GM10266 (cell line): Measurements from ENCODE around the gene FAM168A.

Source experiments
- DNase-seq: peaks from one replicate; pipeline ENCODE4 v3.0.0; 2012; ENCODE audit errors: extremely low spot score
- TF ChIP-seq, protein P1 (sequence below): IDR thresholded peaks from 2 replicates; pipeline ENCODE4 v1.5.1; 2012; ENCODE audit warnings: mild to moderate bottlenecking, low read depth; ENCODE audit not compliant: control insufficient read depth, insufficient read depth; ENCODE audit errors: missing control alignments

The FAM168A gene

GRCh38 chr11:73379189-73379880 is 218.6 kb downstream of the FAM168A start:
- TF ChIP-seq, protein P1, sequence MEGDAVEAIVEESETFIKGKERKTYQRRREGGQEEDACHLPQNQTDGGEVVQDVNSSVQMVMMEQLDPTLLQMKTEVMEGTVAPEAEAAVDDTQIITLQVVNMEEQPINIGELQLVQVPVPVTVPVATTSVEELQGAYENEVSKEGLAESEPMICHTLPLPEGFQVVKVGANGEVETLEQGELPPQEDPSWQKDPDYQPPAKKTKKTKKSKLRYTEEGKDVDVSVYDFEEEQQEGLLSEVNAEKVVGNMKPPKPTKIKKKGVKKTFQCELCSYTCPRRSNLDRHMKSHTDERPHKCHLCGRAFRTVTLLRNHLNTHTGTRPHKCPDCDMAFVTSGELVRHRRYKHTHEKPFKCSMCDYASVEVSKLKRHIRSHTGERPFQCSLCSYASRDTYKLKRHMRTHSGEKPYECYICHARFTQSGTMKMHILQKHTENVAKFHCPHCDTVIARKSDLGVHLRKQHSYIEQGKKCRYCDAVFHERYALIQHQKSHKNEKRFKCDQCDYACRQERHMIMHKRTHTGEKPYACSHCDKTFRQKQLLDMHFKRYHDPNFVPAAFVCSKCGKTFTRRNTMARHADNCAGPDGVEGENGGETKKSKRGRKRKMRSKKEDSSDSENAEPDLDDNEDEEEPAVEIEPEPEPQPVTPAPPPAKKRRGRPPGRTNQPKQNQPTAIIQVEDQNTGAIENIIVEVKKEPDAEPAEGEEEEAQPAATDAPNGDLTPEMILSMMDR = no peak
- no peak for DNase-seq

GRCh38 chr11:73376803-73377629 is 220.9 kb downstream of the FAM168A start:
- TF ChIP-seq, protein P1 = no peak
- DNase-seq = peak; percentile 87

DNA sequence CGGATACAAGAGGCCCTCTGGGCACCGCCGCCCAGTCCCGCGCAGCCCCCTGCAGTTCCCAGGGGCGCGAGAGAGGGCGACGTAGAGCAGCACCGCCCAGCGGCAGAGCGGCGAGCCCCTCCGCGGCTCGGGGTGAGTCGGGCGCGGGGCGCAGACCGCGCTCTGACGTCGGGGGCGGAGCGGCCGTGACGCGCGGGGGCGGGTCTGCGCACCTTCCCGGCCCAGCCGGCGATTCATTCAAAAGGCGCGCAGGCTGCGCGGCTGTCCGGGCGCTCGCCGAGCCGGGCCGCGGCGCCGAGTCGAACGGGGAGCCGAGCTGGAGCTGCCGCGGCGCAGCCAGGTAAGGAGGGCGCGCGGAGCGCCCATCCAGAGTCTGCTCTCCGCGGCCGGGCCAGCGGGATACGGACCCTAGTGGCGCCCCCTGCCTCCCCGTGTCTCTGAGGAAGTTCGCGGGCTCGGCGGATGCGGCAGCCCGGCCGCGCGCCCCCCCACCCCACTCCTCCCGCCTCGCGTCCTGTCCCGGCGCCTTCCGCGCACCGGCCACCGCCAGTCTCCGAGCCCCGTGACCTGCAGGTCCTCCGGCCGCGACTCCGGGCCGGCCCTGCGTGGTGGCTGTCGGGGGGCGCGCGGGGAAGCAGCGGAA is 221.6 kb downstream of the FAM168A start, which contains the start of gene RELT:
Gene RELT (plus strand): TSS at position 240 of the 643 bp plus-strand sequence. CDS start 12,738 bp downstream, outside the sequence.
- DNase-seq = peak; percentile 99
- TF ChIP-seq, protein P1 = peak; percentile 97

GRCh38 chr11:73375830-73376159 is 222.1 kb downstream of the FAM168A start:
- DNase-seq = no peak
- TF ChIP-seq, protein P1 = no peak

DNA sequence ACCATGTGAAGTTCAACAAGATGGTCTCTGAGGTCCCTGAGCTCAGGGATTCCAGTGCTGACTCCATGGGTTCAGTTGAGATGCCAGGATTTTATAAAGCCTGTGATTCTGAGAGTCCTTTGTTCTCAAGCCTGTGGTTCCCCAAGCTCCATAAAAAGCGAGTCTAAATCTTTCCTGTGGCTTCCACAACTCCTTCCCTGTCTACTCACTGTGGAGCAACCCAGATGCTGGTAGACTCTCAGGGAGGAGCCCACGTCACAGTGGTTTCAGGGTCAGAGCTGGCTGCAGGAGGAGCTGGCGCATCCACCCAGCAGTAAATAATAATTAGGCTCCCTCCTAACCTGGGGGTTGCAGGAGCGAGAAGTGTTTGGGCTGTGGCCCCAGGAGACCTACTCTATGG is 223.8 kb downstream of the FAM168A start:
- TF ChIP-seq, protein P1 = no peak
- DNase-seq = no peak

DNA sequence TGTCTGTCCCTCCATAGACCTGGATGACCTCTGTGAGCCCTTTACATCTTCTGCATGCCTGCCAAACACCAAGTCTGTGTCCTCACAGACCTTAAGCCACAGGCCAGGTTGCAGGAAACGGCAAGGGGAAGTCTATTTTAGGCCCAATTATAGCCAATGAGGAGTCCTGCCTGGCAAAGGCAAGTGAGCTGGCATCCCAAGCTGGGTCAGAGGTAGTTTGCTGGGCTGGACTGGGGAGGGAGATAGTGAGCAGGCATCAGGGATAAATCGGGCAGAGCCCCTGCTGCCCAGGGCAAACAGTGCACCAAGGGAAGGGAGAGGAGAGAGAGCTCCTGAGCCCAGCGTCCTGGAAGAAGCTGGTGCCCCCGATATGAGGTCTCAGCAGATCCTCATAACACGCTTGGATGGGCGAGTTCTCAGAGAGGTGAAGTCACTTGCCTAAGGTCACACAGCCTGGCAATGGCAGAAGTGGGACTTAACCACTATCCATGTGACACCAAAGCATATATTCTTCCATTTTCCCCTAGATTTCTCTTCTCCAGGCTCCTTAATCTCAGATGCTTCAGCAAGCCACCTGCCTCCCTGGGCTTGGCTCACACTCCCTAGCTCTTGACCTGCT is 225.4 kb downstream of the FAM168A start:
- no peak for DNase-seq
- TF ChIP-seq, protein P1 = peak; percentile 14
